Neuronal stem cell (in vitro differentiated cells): Measurements from ENCODE around the gene TGDS.

Experiments
- DNase-seq: peaks from one replicate; pipeline ENCODE4 v3.0.0-alpha.2; 2013; ENCODE audit warnings: low spot score
- H2AFZ ChIP-seq: one replicate; pipeline ENCODE4 v1.6.1; 2013; ENCODE audit warnings: mild to moderate bottlenecking, low read length, inconsistent platforms
- H2AK5ac ChIP-seq: 2 replicates; pipeline ENCODE4 v1.6.1; 2013; ENCODE audit warnings: low read depth, mild to moderate bottlenecking, inconsistent platforms, low read length, moderate library complexity, mixed read lengths
- H2BK120ac ChIP-seq: 2 replicates; pipeline ENCODE4 v1.6.1; 2013; ENCODE audit warnings: low read depth, mild to moderate bottlenecking, inconsistent platforms, low read length, moderate library complexity, mixed read lengths
- H2BK12ac ChIP-seq: one replicate; pipeline ENCODE4 v1.6.1; 2013; ENCODE audit warnings: low read length, inconsistent platforms
- H2BK15ac ChIP-seq: 2 replicates; pipeline ENCODE4 v1.6.1; 2013; ENCODE audit warnings: mild to moderate bottlenecking, low read length, inconsistent platforms, mixed read lengths
- H2BK5ac ChIP-seq: one replicate; pipeline ENCODE4 v1.6.1; 2013; ENCODE audit warnings: inconsistent platforms, mild to moderate bottlenecking, low read length, moderate library complexity
- H3K14ac ChIP-seq: one replicate; pipeline ENCODE4 v1.6.1; 2013; ENCODE audit warnings: low read length, inconsistent platforms
- H3K18ac ChIP-seq: 2 replicates; pipeline ENCODE4 v1.6.1; 2013; ENCODE audit warnings: low read length, inconsistent platforms
- H3K23ac ChIP-seq: 2 replicates; pipeline ENCODE4 v1.6.1; 2013; ENCODE audit warnings: low read depth, mild to moderate bottlenecking, mixed read lengths, low read length, inconsistent platforms; ENCODE audit not compliant: poor library complexity
- H3K27ac ChIP-seq: replicated peaks from 3 replicates; pipeline ENCODE4 v1.5.1; 2013; ENCODE audit warnings: low read length, inconsistent platforms
- H3K27me3 ChIP-seq, 3 experiments: 2 replicates each; pipeline ENCODE4 v1.6.1; 2013; ENCODE audit warnings: low read length in 3 of 3, mild to moderate bottlenecking in 2 of 3, inconsistent platforms in 1 of 3, low read depth in 1 of 3, mixed read lengths in 1 of 3, moderate library complexity in 1 of 3; ENCODE audit not compliant: control insufficient read depth in 3 of 3, insufficient read depth in 3 of 3
- H3K36me3 ChIP-seq, 2 donors: replicated peaks in 1 of 2; 2 replicates each; pipeline ENCODE4 v1.6.1; 2013; ENCODE audit warnings: low read length in 2 of 2; ENCODE audit not compliant: control insufficient read depth in 2 of 2, insufficient read depth in 2 of 2
- H3K4ac ChIP-seq: 2 replicates; pipeline ENCODE4 v1.6.1; 2013; ENCODE audit warnings: inconsistent platforms, mild to moderate bottlenecking, low read length, moderate library complexity
- H3K4me1 ChIP-seq, 2 donors: 1 replicate in 1 of 2; 2 replicates in 1 of 2; pipeline ENCODE4 v1.6.1; 2013; ENCODE audit warnings: low read length in 2 of 2, low read depth in 1 of 2; ENCODE audit not compliant: control insufficient read depth in 2 of 2, insufficient read depth in 1 of 2
- H3K4me2 ChIP-seq: one replicate; pipeline ENCODE4 v1.6.1; 2013; ENCODE audit warnings: mild to moderate bottlenecking, low read length, inconsistent platforms; ENCODE audit not compliant: insufficient read depth, poor library complexity, severe bottlenecking
- H3K4me3 ChIP-seq, 2 donors: 2 replicates each; pipeline ENCODE4 v1.5.1; 2013; ENCODE audit warnings: low read length in 2 of 2, mild to moderate bottlenecking in 2 of 2, inconsistent platforms in 1 of 2, moderate library complexity in 1 of 2
- H3K79me1 ChIP-seq: one replicate; pipeline ENCODE4 v1.6.1; 2013; ENCODE audit warnings: low read depth, mild to moderate bottlenecking, inconsistent platforms, low read length, moderate library complexity
- H3K9ac ChIP-seq: one replicate; pipeline ENCODE4 v1.6.1; 2013; ENCODE audit warnings: mild to moderate bottlenecking, low read depth, low read length, inconsistent platforms; ENCODE audit not compliant: poor library complexity
- H3K9me3 ChIP-seq, 2 donors: replicated peaks in 1 of 2; 2 replicates each; pipeline versions ENCODE3 to v1.6.1; 2013; ENCODE audit warnings: low read length in 2 of 2, mild to moderate bottlenecking in 2 of 2, inconsistent platforms in 1 of 2, low read depth in 1 of 2, mixed read lengths in 1 of 2, moderate library complexity in 1 of 2; ENCODE audit not compliant: control insufficient read depth in 2 of 2, insufficient read depth in 1 of 2
- H4K8ac ChIP-seq: one replicate; pipeline ENCODE4 v1.6.1; 2013; ENCODE audit warnings: low read depth, mild to moderate bottlenecking, inconsistent platforms, low read length, moderate library complexity
- H4K91ac ChIP-seq: one replicate; pipeline ENCODE4 v1.6.1; 2013; ENCODE audit warnings: low read length, low read depth, mild to moderate bottlenecking, inconsistent platforms; ENCODE audit not compliant: poor library complexity
- WGBS, 2 donors: extraction: QIAGEN DNeasy Blood & Tissue Kit; methylation state at CpG; one replicate each; pipeline ENCODE4 v1.1.7; 2013; ENCODE audit warnings: missing lambda C conversion rate in 2 of 2, mixed read lengths in 1 of 2; ENCODE audit not compliant: insufficient read length in 2 of 2, insufficient replicate concordance in 1 of 2; ENCODE audit errors: extremely low coverage in 2 of 2; 5-methylcytosine and 5-hydroxymethylcytosine counted together

The TGDS gene

DNA sequence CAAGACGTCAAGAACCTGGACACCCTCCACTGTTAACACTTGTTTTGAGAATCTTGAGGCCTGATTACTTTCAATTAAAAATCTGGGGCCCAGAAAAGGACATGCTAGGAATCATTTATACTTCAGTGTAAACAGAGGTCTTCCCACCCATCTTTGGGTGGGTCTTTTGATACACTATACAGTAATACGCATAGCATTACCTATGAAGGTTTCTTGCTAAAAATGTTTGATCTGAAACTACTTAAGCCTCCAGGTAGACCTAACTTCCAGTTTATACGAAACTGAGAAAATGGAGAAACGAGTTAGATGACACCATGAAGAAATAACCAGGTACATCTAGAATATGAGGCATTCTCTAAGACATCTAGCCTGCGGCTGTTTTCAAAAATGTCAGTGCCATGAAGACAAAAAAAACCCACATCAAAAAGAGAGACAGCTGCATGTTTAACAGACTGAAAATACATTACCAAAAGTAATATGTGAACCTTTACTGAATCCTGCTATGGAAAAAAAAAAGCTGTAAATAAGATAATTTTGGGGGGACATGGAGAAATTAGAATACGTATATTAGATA, 36.6 kb downstream of the TGDS start:
- H4K91ac ChIP-seq: no peak overlapping the region
- no peaks in the 10 kb centered on the region for H3K79me1 ChIP-seq
- no peak overlapping the region for H2BK12ac ChIP-seq
- no peak overlapping the region for H2BK15ac ChIP-seq
- H3K23ac ChIP-seq: no peak overlapping the region
- H3K4me3 ChIP-seq: no peak overlapping the region
- H3K4me1 ChIP-seq: peaks cover 0 to 2% of the 10 kb centered on the region in 2 donors
- no peak overlapping the region for H3K9ac ChIP-seq
- H3K36me3 ChIP-seq: no peaks in the 10 kb centered on the region
- no peak overlapping the region for H3K14ac ChIP-seq
- H2AK5ac ChIP-seq: no peak overlapping the region
- H3K4me2 ChIP-seq: no peak overlapping the region
- H2BK120ac ChIP-seq: no peak overlapping the region
- no peak overlapping the region for H3K27ac ChIP-seq
- no peak overlapping the region for H4K8ac ChIP-seq
- no peaks in the 10 kb centered on the region for H3K9me3 ChIP-seq
- H2BK5ac ChIP-seq: no peak overlapping the region
- H3K27me3 ChIP-seq: peaks cover 0 to 3% (median 0%) of the 10 kb centered on the region in 3 experiments
- 100% methylated on average over 1 of the region's 6 CpGs; no CpG with 5 or more reads in 1 of the 2 donors for WGBS, 2 donors
- no peak for DNase-seq
- H3K4ac ChIP-seq: no peak overlapping the region
- H2AFZ ChIP-seq: no peak overlapping the region
- no peak overlapping the region for H3K18ac ChIP-seq

DNA sequence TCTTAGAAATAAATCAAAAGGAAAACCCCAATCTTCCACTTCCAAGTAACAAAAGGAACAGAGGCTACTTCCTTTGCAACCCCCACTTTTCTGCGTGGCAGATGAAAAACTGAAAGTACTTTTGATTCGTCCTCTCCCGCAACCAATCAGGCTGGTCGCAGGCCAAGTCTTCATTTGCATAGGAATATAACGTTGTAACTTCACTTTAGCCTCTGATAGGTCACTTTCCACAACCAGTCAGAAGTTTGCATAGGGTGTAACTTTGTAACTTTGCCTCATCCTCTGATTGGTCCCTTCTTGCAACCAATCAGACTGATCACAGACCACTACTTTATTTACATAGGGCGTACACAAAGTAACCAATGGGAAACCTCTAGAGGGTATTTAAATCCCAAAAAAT, 37.2 kb downstream of the TGDS start:
- no peaks in the 10 kb centered on the region for H3K36me3 ChIP-seq
- no peak for DNase-seq
- peaks cover 0 to 5% of the 10 kb centered on the region in 2 donors for H3K4me1 ChIP-seq
- no peak overlapping the region for H3K9ac ChIP-seq
- no peak overlapping the region for H2BK120ac ChIP-seq
- H4K8ac ChIP-seq: no peak overlapping the region
- no peak overlapping the region for H2BK15ac ChIP-seq
- H3K4me2 ChIP-seq: no peak overlapping the region
- no peak overlapping the region for H3K14ac ChIP-seq
- H4K91ac ChIP-seq: no peak overlapping the region
- no peak overlapping the region for H3K27ac ChIP-seq
- peaks cover 0 to 3% (median 0%) of the 10 kb centered on the region in 3 experiments for H3K27me3 ChIP-seq
- no CpG with 5 or more reads among the region's 6 CpGs for WGBS, 2 donors
- H3K18ac ChIP-seq: no peak overlapping the region
- H2AK5ac ChIP-seq: no peak overlapping the region
- H3K79me1 ChIP-seq: no peaks in the 10 kb centered on the region
- peak overlapping the region; percentile 38 for H2AFZ ChIP-seq
- H3K23ac ChIP-seq: no peak overlapping the region
- H2BK5ac ChIP-seq: no peak overlapping the region
- H3K4ac ChIP-seq: no peak overlapping the region
- no peak overlapping the region for H2BK12ac ChIP-seq
- no peaks in the 10 kb centered on the region for H3K9me3 ChIP-seq
- no peak overlapping the region for H3K4me3 ChIP-seq

DNA sequence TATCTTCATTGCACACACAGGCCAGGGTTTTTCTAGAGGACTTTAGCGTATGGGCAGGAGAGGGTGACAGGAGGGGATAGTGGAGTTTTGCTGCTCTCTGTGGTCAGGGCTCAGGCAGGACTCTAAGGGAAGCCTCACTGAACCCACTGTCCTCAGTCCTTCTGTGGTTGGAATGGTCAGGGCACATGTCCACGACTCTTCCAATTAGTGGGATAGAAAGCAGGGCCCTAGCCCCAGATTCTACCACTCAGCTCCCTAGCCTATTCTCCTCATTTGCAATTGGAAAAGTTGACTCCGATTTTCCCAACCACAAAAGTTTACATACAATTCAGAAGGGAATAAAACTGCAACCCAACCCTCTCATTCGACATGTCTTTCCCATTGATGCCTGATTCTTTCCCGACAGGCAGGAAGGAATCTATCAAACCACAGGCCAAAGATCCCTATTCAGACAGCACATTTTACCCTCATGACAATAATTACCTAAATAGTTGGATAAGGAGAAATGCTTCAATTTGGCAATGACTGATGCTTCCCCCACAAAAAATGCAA, 38.2 kb downstream of the TGDS start:
- no peak overlapping the region for H2AK5ac ChIP-seq
- H3K79me1 ChIP-seq: no peaks in the 10 kb centered on the region
- no peak overlapping the region for H3K27ac ChIP-seq
- no peak overlapping the region for H2BK120ac ChIP-seq
- H3K18ac ChIP-seq: no peak overlapping the region
- no peak overlapping the region for H2BK12ac ChIP-seq
- no peak overlapping the region for H3K23ac ChIP-seq
- DNase-seq: no peak
- no peak overlapping the region for H3K4me2 ChIP-seq
- H2BK15ac ChIP-seq: no peak overlapping the region
- no CpG with 5 or more reads among the region's 5 CpGs for WGBS, 2 donors
- H2BK5ac ChIP-seq: no peak overlapping the region
- H2AFZ ChIP-seq: no peak overlapping the region
- H4K8ac ChIP-seq: no peak overlapping the region
- peaks cover 0 to 10% of the 10 kb centered on the region in 2 donors for H3K4me1 ChIP-seq
- no peak overlapping the region for H4K91ac ChIP-seq
- H3K9me3 ChIP-seq: no peaks in the 10 kb centered on the region
- no peak overlapping the region for H3K9ac ChIP-seq
- H3K4me3 ChIP-seq: no peak overlapping the region
- H3K4ac ChIP-seq: no peak overlapping the region
- no peak overlapping the region for H3K14ac ChIP-seq
- H3K27me3 ChIP-seq: peaks cover 0 to 3% (median 0%) of the 10 kb centered on the region in 3 experiments
- no peaks in the 10 kb centered on the region for H3K36me3 ChIP-seq

DNA sequence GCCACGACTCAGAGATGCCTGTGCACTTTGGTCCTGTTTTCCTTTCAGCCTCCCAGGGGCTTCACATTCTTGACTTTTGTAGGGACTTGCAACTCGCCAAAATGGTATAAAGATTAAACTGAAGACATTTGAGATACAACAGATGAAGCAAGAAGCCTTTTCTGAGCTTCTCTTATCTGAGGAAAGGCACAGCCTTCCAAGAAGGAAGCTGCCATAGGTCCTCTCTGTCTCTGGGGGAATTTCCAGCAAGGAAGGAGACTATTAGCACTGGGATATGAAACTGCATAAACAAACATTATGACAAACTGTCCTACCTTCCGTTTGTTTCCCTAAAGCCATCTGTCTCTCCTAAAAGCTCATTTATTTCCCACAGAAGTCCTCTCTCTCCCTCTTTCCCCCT, 39.3 kb downstream of the TGDS start:
- Histone ChIP-seq H2BK5ac (no peak overlapping the region), H3K27me3 (peaks cover 0 to 3% (median 0%) of the 10 kb centered on the region in 3 experiments), H3K23ac (no peak overlapping the region), H3K18ac (no peak overlapping the region), H3K4me2 (no peak overlapping the region), H2AK5ac (no peak overlapping the region), H4K91ac (no peak overlapping the region), H2BK120ac (no peak overlapping the region), H3K36me3 (no peaks in the 10 kb centered on the region), H2BK15ac (no peak overlapping the region), H2BK12ac (no peak overlapping the region), H4K8ac (no peak overlapping the region), H3K79me1 (no peaks in the 10 kb centered on the region), H3K9ac (no peak overlapping the region), H3K4ac (no peak overlapping the region), H3K4me1 (peaks cover 0 to 10% of the 10 kb centered on the region in 2 donors), H3K4me3 (no peak overlapping the region), H3K14ac (no peak overlapping the region), H3K27ac (no peak overlapping the region), H2AFZ (no peak overlapping the region), H3K9me3 (no peaks in the 10 kb centered on the region)
- no CpG with 5 or more reads among the region's 3 CpGs for WGBS, 2 donors
- DNase-seq: no peak
